CD14-positive monocyte (primary cell): Measurements from ENCODE around the gene GAS6. TPM values are rescaled to one million over a fixed set of nuclear protein-coding genes. Genes with fewer than 3 reads are reported as not detected.
"Not testable (repeated sequence)": the region's sequence is repeated elsewhere in the genome, so short reads cannot be mapped to it uniquely, and the experiment has no call there.

Experiments used
- DNase-seq, 3 donors: peaks; one replicate each; pipeline ENCODE4 v3.0.0-alpha.2; 2011 to 2022
- H2AFZ ChIP-seq: 2 replicates; pipeline ENCODE4 v1.6.0; 2012; ENCODE audit warnings: mild to moderate bottlenecking, low read depth, low read length, inconsistent platforms; ENCODE audit not compliant: insufficient read depth, poor library complexity, severe bottlenecking
- H3K27ac ChIP-seq, 2 donors: 1 replicate in 1 of 2; 2 replicates in 1 of 2; pipeline ENCODE4 v1.5.1; 2012 to 2013; ENCODE audit warnings: low read length in 2 of 2, control low read depth in 1 of 2, inconsistent platforms in 1 of 2, low read depth in 1 of 2, mild to moderate bottlenecking in 1 of 2
- H3K27me3 ChIP-seq, 2 donors: one replicate each; pipeline versions ENCODE4 v1.6.0 to v1.6.1; 2011 to 2013; ENCODE audit warnings: low read length in 2 of 2; ENCODE audit not compliant: control insufficient read depth in 2 of 2, insufficient read depth in 2 of 2
- H3K36me3 ChIP-seq, 2 donors: replicated peaks in 1 of 2; 1 replicate in 1 of 2; 2 replicates in 1 of 2; pipeline versions ENCODE4 v1.5.1 to v1.6.1; 2012 to 2013; ENCODE audit warnings: low read length in 2 of 2, control low read depth in 1 of 2, inconsistent platforms in 1 of 2, mild to moderate bottlenecking in 1 of 2; ENCODE audit not compliant: insufficient read depth in 2 of 2, control insufficient read depth in 1 of 2
- H3K4me1 ChIP-seq, 2 donors: 1 replicate in 1 of 2; 2 replicates in 1 of 2; pipeline versions ENCODE4 v1.5.1 to v1.6.1; 2012 to 2013; ENCODE audit warnings: low read length in 2 of 2, control low read depth in 1 of 2, inconsistent platforms in 1 of 2, mild to moderate bottlenecking in 1 of 2, moderate library complexity in 1 of 2; ENCODE audit not compliant: insufficient read depth in 2 of 2, control insufficient read depth in 1 of 2
- H3K4me2 ChIP-seq: replicated peaks from 2 replicates; pipeline ENCODE3; 2012; ENCODE audit warnings: low read length, moderate library complexity, mild to moderate bottlenecking; ENCODE audit not compliant: poor library complexity, severe bottlenecking; ENCODE audit errors: extremely low read depth
- H3K4me3 ChIP-seq, 3 experiments: fragments of 200-600 bp in 1 of 3; sonication (generic) in 1 of 3; replicated peaks in 1 of 3; 1 replicate in 2 of 3; 2 replicates in 1 of 3; pipeline ENCODE4 v1.5.1; 2011 to 2013; ENCODE audit warnings: low read length in 3 of 3, mild to moderate bottlenecking in 3 of 3, control low read depth in 2 of 3, low read depth in 2 of 3, inconsistent platforms in 1 of 3, moderate library complexity in 1 of 3
- H3K79me2 ChIP-seq: 2 replicates; pipeline ENCODE4 v1.6.0; 2012; ENCODE audit warnings: mild to moderate bottlenecking, control low read depth, inconsistent platforms, low read length, moderate library complexity; ENCODE audit not compliant: insufficient read depth
- H3K9ac ChIP-seq: 2 replicates; pipeline ENCODE4 v1.6.0; 2017; ENCODE audit warnings: low read length, mild to moderate bottlenecking; ENCODE audit not compliant: insufficient read depth, poor library complexity, severe bottlenecking
- H3K9me3 ChIP-seq, 2 donors: replicated peaks in 1 of 2; 1 replicate in 1 of 2; 2 replicates in 1 of 2; pipeline versions ENCODE4 v1.5.1 to v1.6.1; 2012 to 2013; ENCODE audit warnings: low read length in 2 of 2, control low read depth in 1 of 2; ENCODE audit not compliant: control insufficient read depth in 1 of 2, insufficient read depth in 1 of 2
- H4K20me1 ChIP-seq: 2 replicates; pipeline ENCODE4 v1.6.0; 2012; ENCODE audit warnings: mild to moderate bottlenecking, low read length, control low read depth, moderate library complexity; ENCODE audit not compliant: insufficient read depth
- H3K27ac Mint-ChIP-seq, 7 donors: one replicate each; pipeline ENCODE4 v1.8.0; 2020; ENCODE audit warnings: mild to moderate bottlenecking in 7 of 7, mixed read lengths in 7 of 7, moderate library complexity in 6 of 7, inconsistent platforms in 2 of 7
- H3K27me3 Mint-ChIP-seq, 3 donors: one replicate each; pipeline ENCODE4 v1.8.0; 2021 to 2022; ENCODE audit warnings: low read depth in 3 of 3, mild to moderate bottlenecking in 3 of 3, mixed read lengths in 3 of 3, moderate library complexity in 3 of 3, inconsistent platforms in 1 of 3
- H3K36me3 Mint-ChIP-seq, 2 donors: one replicate each; pipeline ENCODE4 v1.8.0; 2020; ENCODE audit warnings: mixed read lengths in 2 of 2, inconsistent platforms in 1 of 2, mild to moderate bottlenecking in 1 of 2
- H3K4me1 Mint-ChIP-seq: one replicate; pipeline ENCODE4 v1.8.0; 2020; ENCODE audit warnings: mild to moderate bottlenecking, mixed read lengths
- H3K4me3 Mint-ChIP-seq, 2 donors: one replicate each; pipeline ENCODE4 v1.8.0; 2020; ENCODE audit warnings: mild to moderate bottlenecking in 2 of 2, mixed read lengths in 2 of 2, moderate library complexity in 1 of 2
- H3K9me3 Mint-ChIP-seq, 7 donors: one replicate each; pipeline ENCODE4 v1.8.0; 2020 to 2022; ENCODE audit warnings: mixed read lengths in 7 of 7, mild to moderate bottlenecking in 6 of 7, moderate library complexity in 6 of 7, inconsistent platforms in 2 of 7
- WGBS: methylation state at CpG from one replicate; pipeline ENCODE4 v1.1.5; 2013; ENCODE audit warnings: missing lambda C conversion rate; ENCODE audit not compliant: insufficient coverage; 5-methylcytosine and 5-hydroxymethylcytosine counted together
- intact Hi-C, 2 donors: fragments of 100-400 bp; cut with micrococcal nuclease; formaldehyde crosslinking; loops; one replicate each; pipeline versions ENCODE4 v1.15.0 to v1.15.1; 2023
- polyA plus RNA-seq, 3 donors: library from polyadenylated mRNA; depleted of rRNA in 1 of 3; unstranded in 2 of 3; stranded (reverse) in 1 of 3; fragments of 300-500 nt in 2 of 3; fragments of >200 nt in 1 of 3; fragmentation: Illumina TruSeq in 2 of 3; gene quantifications; 1 replicate in 2 of 3; 2 replicates in 1 of 3; pipeline ENCODE4 v1.2.3, GENCODE V29; 2012 to 2021
- TF ChIP-seq, protein P1 (sequence below): fragments of 200-600 bp; IDR thresholded peaks from one replicate; pipeline ENCODE4 v1.8.0; 2022; ENCODE audit warnings: antibody characterized with exemption, mild to moderate bottlenecking

Gene GAS6
- polyA plus RNA-seq, 3 donors, result 1.8 to 7.5 (median 1.9) TPM

DNA sequence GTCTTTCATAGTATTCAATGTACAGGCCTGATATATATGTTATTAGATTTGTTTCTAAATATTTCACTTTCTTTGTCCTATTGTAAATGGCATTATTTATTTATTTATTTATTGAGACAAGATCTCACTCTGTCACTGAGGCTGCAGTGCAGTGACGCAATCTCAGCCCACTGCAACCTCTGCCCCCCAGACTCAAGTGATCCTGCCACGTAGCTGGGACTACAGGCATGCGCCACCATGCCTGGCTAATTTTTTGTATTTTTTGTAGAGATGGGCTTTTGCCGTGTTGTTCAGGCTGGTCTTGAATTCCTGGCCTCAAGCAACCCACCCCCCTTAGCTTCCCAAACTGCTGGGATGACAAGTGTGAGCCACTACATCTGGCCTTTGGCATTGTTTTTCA, 5.4 kb upstream of the GAS6 start:
- peaks cover 22 to 48% of the 10 kb centered on the region in 2 donors for H3K27me3 ChIP-seq
- Mint-ChIP-seq H3K27me3 (peaks cover 29 to 68% (median 49%) of the 10 kb centered on the region in 3 donors), H3K9me3 (peaks cover 0 to 19% (median 10%) of the 10 kb centered on the region in 7 donors), H3K4me1 (peaks cover 8% of the 10 kb centered on the region), H3K27ac (peak overlapping the region in 1 of 7 donors; percentile 78), H3K4me3 (no peak overlapping the region), H3K36me3 (no peaks in the 10 kb centered on the region)
- H3K4me2 ChIP-seq, result no peak overlapping the region
- no peak overlapping the region for H3K27ac ChIP-seq
- H2AFZ ChIP-seq, result no peak overlapping the region
- no peak overlapping the region for H3K9ac ChIP-seq
- H4K20me1 ChIP-seq, result no peaks in the 10 kb centered on the region
- intact Hi-C loops, result no loop called here
- no peak for DNase-seq
- H3K36me3 ChIP-seq, result no peaks in the 10 kb centered on the region
- WGBS, result no CpG with 5 or more reads among the region's 4 CpGs
- peaks cover 4 to 6% of the 10 kb centered on the region in 2 donors for H3K4me1 ChIP-seq
- TF ChIP-seq, protein P1, sequence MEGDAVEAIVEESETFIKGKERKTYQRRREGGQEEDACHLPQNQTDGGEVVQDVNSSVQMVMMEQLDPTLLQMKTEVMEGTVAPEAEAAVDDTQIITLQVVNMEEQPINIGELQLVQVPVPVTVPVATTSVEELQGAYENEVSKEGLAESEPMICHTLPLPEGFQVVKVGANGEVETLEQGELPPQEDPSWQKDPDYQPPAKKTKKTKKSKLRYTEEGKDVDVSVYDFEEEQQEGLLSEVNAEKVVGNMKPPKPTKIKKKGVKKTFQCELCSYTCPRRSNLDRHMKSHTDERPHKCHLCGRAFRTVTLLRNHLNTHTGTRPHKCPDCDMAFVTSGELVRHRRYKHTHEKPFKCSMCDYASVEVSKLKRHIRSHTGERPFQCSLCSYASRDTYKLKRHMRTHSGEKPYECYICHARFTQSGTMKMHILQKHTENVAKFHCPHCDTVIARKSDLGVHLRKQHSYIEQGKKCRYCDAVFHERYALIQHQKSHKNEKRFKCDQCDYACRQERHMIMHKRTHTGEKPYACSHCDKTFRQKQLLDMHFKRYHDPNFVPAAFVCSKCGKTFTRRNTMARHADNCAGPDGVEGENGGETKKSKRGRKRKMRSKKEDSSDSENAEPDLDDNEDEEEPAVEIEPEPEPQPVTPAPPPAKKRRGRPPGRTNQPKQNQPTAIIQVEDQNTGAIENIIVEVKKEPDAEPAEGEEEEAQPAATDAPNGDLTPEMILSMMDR, result no peak
- H3K4me3 ChIP-seq, result no peak overlapping the region
- peaks cover 0 to 9% of the 10 kb centered on the region in 2 donors for H3K9me3 ChIP-seq
- H3K79me2 ChIP-seq, result no peaks in the 10 kb centered on the region

DNA sequence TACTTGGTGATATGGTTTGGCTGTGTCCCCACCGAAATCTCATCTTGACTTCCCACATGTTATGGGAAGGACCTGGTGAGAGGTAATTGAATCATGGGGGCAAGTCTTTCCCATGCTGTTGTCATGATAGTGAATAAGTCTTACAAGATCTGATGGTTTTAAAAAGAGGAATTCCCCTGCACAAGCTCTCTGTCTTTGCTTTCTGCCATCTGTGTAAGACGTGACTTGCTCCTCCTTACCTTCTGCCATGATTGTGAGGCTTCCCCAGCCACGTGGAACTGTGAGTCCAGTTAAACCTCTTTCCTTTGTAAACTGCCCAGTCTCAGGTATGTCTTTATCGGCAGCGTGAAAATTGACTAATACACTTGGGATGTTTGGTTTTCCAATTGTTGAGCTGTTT, 4.0 kb upstream of the GAS6 start:
- H3K27me3 Mint-ChIP-seq, result peaks cover 34 to 65% (median 47%) of the 10 kb centered on the region in 3 donors
- H4K20me1 ChIP-seq, H3K79me2 ChIP-seq, H3K9ac ChIP-seq, H3K36me3 Mint-ChIP-seq, H3K4me2 ChIP-seq, H3K9me3 ChIP-seq, intact Hi-C loops, H3K36me3 ChIP-seq, DNase-seq, H2AFZ ChIP-seq, H3K27ac Mint-ChIP-seq, H3K27ac ChIP-seq, H3K4me3 ChIP-seq: not testable (repeated sequence)
- H3K4me1 Mint-ChIP-seq, result peaks cover 13% of the 10 kb centered on the region
- H3K9me3 Mint-ChIP-seq, result peaks cover 0 to 14% (median 10%) of the 10 kb centered on the region in 7 donors
- peak overlapping the region in 1 of 2 donors; percentile 32 for H3K4me3 Mint-ChIP-seq
- peaks cover 24 to 51% of the 10 kb centered on the region in 2 donors for H3K27me3 ChIP-seq
- peaks cover 10 to 17% of the 10 kb centered on the region in 2 donors for H3K4me1 ChIP-seq
- WGBS, result no CpG with 5 or more reads among the region's 5 CpGs
